ENCODE results near the gene PPM1K.

- TF ChIP-seq EZH2phosphoT487 (IDR thresholded peaks at IDR 0.05; ENCODE audit: borderline replicate concordance): no peak
- no peak for TF ChIP-seq CTCF (conservative IDR thresholded peaks at IDR 0.05; ENCODE audit: low read length)
Measured at GRCh38 chr4:88327665-88328064, 43.3 kb upstream of the PPM1K start.

All from Loucy (cell line).